Germinal center (tissue), 1 donor: ENCODE measurements around the gene PALM.

Experiments used
- DNase-seq: peaks from one replicate; pipeline ENCODE4 v3.0.0; 2012; ENCODE audit warnings: mixed read lengths, low spot score

The PALM gene

DNA sequence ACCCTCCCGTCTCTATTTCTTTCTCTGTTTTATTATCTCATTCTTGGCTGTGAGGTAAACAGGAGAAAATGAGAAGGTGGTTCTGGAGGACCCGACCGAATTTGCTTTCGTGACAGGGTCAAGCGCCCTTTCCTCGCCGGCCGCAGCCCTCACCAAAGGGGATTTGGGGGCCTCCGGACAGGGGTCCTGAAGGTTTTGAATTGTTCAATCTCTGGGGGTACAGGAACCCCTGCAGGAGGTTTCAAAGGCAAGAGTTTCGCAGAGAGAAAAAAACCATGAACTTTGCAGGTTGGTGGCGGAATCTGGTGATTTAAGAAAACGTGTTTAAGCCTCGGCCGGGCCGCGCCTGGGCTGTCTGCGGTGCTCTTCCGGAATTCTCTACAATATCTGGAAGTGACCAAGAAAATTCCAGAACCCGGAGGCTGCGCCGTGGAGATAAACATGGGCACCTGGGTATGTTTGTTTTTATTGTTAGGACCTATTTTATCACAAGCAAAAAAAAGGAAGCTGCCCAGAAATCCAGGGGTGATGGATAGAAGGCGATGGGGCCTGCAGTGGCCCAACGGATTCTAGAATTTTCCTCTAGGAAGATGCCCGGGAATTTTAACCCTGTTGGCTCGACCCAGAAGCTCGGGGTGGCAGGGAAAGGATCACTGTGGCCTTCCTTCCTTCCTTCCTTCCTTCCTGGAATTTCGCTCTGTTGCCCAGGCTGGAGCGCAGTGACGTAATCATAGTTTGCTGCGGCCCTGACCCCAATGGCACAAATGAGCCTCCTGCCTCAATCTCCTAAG is 74.3 kb downstream of the PALM start:
- no peak for DNase-seq

DNA sequence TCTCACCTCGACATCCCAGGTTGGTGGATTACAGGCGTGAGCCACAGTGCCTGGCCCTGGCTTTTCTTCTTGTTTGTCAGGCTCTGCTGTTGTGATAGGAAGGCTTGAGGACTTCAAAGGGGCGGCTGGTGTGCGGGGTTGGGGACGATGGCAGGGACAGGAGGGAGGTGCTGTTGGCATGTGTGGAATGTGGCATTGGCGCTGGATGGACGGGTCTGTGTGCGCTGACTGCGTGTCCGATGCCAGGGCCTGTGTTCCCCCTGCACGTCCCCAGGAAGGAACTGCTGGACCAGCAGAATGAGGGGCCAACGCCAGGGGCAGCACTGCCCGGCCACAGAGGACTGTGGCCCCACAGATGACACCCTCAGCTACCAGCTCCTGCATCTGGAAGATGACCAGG is 75.8 kb downstream of the PALM start:
- DNase-seq = no peak

- DNase-seq = no peak
These were observed 78.8 kb downstream of the PALM start for GRCh38 chr19:787536-787935.

DNA sequence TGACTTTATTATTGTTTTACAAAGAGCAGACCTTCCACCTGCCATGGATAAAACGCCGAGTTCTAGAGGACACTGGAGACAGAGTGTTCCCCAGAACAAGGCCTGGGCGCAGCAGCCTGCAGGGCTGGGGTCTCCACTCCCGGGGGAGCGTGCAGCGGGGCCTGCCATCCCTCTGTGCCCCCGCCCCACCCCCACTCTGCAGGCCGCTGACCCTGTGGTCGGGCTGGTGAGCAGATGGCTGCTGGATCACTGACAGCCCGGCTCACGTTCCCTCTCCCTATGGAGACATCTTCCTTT is 79.9 kb downstream of the PALM start:
- DNase-seq = no peak

- DNase-seq = no peak
These were observed 80.4 kb downstream of the PALM start for GRCh38 chr19:788983-789700.

- no peak for DNase-seq
These were observed 80.9 kb downstream of the PALM start for GRCh38 chr19:789701-790060.

DNA sequence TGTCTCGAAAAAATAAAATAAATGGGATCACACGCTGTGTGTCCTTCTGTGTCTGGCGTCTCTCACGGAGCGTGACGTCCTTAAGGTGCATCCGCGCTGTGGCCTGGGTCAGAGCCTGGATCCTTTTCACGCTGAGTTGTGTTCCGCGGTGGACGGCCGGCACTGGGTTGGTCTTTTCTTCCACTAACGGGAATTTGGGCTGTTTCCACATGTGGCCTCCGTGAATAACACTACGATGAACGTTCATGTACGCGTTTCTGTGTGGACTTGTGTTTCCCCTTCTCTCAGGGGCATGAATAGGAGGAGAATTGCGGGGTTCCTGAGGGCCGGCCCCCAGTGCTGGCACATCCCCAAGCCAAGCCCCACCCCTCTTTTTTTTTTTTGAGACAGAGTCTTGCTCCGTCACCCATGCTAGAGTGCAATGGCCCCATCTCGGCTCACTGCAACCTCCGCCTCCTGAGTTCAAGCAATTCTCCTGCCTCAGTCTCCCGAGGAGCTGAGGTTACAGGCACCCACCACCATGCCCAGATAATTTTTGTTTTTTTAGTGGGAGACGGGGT is 82.4 kb downstream of the PALM start:
- DNase-seq = no peak

- DNase-seq = no peak
These were observed 83.0 kb downstream of the PALM start for GRCh38 chr19:791567-792305.

DNA sequence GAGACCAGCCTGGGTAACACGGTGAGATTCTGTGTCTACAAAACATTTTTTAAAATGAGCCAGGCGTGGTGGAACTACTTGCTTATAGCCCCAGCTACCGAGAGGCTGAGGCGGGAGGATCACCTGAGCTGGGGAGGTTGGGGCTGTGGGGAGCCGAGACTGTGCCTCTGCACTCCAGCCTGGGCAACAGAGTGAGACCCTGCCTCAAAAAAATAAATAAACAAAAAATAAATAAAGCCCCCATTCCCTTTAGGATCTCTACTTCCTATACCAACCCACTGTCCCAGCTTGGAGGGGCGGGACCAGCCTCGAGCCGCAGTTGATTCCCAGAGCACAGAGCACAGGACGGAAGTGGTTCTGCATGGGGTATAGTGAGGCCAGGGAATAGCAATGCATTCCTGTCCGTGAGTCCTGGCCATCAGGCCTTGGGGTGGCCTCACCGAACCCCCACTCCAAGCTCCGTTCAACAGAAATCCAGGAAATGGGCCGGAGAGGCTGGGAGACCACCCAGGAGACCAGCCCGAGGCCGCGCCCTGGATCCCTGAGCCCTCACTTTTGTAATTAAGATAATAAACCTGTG is 83.7 kb downstream of the PALM start:
- DNase-seq = no peak

DNA sequence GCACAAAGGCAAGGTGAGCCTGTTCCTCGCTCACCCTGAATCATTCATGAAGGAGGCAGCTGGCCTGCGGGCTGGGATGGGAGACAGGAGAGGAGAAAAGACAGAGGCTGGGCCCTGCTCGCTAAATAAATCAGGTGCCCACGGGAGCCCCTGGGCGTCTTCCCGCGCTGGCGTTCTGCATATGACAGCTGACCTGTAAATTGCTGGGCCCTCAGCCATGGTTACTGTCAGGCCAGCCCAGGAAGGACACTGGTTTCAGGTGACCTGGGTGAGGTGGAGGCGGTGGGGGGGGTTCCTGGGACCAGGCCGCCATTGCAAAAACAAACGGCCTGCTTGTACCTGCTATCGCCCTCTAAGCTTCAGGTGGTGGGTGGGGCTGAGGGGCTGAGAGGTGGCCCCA is 85.1 kb downstream of the PALM start:
- DNase-seq = no peak

GRCh38 chr19:795073-795611 is 86.4 kb downstream of the PALM start:
- no peak for DNase-seq

DNA sequence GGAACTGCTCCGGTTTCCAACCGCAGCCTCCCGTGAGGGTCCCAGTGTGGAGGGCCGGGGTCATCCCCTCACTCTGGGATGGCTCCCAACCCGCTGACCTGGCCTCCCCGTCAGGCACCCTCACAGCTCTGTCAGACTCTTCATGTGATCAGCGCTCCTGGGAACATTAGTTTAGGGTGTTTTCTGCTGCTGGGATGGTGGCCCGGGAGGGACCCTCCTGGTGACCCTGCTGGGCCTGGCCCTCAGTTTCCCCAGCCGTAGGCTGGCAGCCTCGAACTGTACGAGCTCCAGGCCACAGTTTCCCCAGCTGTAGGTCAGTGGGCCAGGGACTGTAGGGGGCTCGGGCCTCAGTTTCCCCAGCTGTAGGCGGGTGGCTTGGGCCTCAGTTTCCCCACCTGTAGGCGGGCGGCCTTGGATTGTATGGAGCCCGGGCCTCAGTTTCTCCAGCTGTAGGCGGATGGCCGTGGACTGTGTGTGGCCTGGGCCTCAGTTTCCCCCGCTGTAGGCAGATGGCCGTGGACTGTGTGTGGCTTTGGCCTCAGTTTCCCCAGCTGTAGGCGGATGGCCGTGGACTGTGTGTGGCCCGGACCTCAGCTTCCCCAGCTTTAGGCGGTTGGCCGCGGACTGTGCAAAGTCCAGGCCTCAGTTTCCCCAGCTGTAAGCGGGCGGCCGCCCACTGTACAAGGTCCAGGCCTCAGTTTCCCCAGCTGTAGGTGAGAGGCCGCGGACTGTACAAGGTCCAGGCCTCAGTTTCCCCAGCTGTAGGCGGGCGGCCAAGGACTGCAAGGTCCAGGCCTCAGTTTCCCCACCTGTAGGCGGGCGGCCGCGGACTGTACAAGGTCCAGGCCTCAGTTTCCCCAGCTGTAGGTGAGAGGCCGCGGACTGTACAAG is 87.2 kb downstream of the PALM start:
- DNase-seq = no peak

- peak; percentile 99 for DNase-seq
These were observed 88.2 kb downstream of the PALM start, which contains the start of gene PTBP1 for GRCh38 chr19:796692-797527. PTBP1 (plus strand) TSS chr19:797452; CDS start chr19:797498, 46 bp downstream.
